ENCODE data around the gene FOXN4.

- TF ChIP-seq CTCF (IDR thresholded peaks at IDR 0.05) = no peak
- TF ChIP-seq ZFX (IDR thresholded peaks at IDR 0.05; ENCODE audit: borderline replicate concordance) = no peak
Measured at GRCh38 chr12:109293106-109293505, 16.0 kb downstream of the FOXN4 start.

All from 22Rv1 (cell line).